Right lobe of liver (tissue), 4 donors: Measurements from ENCODE around the gene WNT5B.

ENCODE experiments used
- POLR2A ChIP-seq: fragments of 450-650 bp; IDR thresholded peaks from one replicate; pipeline ENCODE4 v1.6.1; 2017; ENCODE audit warnings: antibody characterized with exemption, mild to moderate bottlenecking
- TF ChIP-seq, protein P1 (sequence below), 4 donors: fragments of 200-600 bp in 3 of 4; fragments of 450-650 bp in 1 of 4; IDR thresholded peaks; one replicate each; pipeline versions ENCODE4 v1.5.1 to v1.8.0; 2016 to 2022; ENCODE audit warnings: antibody characterized with exemption in 4 of 4, mild to moderate bottlenecking in 2 of 4
- donor health status: DM: no; HTN: no; CAD: no.
- donor health status: DM: no; HTN: no; CAD: no.
- donor health status: DM: no; HTN: yes; CAD: no.

DNA sequence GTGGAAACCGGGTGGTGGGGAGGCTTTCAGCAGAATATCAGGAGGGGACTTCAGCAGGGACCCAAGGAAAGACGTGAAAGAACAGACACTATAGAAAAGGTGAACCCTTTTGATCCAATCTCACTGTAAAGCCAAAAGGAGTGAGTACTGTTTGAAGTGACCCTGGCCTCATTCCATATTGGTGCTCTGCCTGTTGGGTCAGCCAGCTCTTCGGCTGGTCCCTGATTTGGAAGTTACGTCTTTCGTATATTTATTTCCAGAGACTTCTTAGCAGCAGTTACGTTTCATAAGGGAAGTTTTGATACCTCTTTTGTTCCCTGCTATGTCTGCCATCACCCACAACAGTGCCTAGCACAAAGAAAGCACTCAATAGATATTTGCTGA lies 21.9 kb downstream of the WNT5B start:
- TF ChIP-seq, protein P1, sequence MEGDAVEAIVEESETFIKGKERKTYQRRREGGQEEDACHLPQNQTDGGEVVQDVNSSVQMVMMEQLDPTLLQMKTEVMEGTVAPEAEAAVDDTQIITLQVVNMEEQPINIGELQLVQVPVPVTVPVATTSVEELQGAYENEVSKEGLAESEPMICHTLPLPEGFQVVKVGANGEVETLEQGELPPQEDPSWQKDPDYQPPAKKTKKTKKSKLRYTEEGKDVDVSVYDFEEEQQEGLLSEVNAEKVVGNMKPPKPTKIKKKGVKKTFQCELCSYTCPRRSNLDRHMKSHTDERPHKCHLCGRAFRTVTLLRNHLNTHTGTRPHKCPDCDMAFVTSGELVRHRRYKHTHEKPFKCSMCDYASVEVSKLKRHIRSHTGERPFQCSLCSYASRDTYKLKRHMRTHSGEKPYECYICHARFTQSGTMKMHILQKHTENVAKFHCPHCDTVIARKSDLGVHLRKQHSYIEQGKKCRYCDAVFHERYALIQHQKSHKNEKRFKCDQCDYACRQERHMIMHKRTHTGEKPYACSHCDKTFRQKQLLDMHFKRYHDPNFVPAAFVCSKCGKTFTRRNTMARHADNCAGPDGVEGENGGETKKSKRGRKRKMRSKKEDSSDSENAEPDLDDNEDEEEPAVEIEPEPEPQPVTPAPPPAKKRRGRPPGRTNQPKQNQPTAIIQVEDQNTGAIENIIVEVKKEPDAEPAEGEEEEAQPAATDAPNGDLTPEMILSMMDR (IDR thresholded peaks at IDR 0.05), result no peak
- TF ChIP-seq POLR2A, result no peak
